SK-N-SH (cell line): ENCODE results near the gene PIH1D2. TPM values are rescaled to one million over a fixed set of nuclear protein-coding genes. Genes with fewer than 3 reads are reported as not detected.

Experiments used
- CTCF ChIA-PET: fragments of 300-600, 350-600 bp; formaldehyde crosslinking; extraction: SDS; loops from one replicate; lab custom pipeline; 2021; lab: Yijun Ruan, JAX
- POLR2A ChIA-PET: fragments of 350-600 bp; sonication (Branson Sonifier 250); formaldehyde crosslinking; extraction: SDS; loops from one replicate; lab custom pipeline; 2020; ENCODE audit warnings: antibody characterized with exemption, inconsistent platforms; lab: Yijun Ruan, JAX
- DNase-seq: peaks from one replicate; pipeline ENCODE4 v3.0.0; 2012
- H2AFZ ChIP-seq: fragments of 200-600 bp; sonication (generic); 2 replicates; pipeline ENCODE4 v1.8.1; 2016; ENCODE audit warnings: antibody characterized with exemption, mild to moderate bottlenecking, low read depth
- H3F3A ChIP-seq: fragments of 200-600 bp; sonication (generic); replicated peaks from 2 replicates; pipeline ENCODE3; 2016; ENCODE audit warnings: antibody characterized with exemption, mild to moderate bottlenecking; ENCODE audit not compliant: insufficient read depth
- H3K27ac ChIP-seq, 2 experiments: fragments of 200-500 bp in 1 of 2; fragments of 200-600 bp in 1 of 2; sonication (Bioruptor generic) in 1 of 2; sonication (generic), shearing (Covaris generic) in 1 of 2; 2 replicates each; pipeline versions ENCODE4 v1.5.1 to v1.6.1; 2014 to 2016; ENCODE audit warnings: low read depth in 2 of 2, inconsistent platforms in 1 of 2, low read length in 1 of 2, mild to moderate bottlenecking in 1 of 2, mixed read lengths in 1 of 2
- H3K27me3 ChIP-seq: fragments of 200-600 bp; sonication (generic), shearing (Covaris generic); 2 replicates; pipeline ENCODE4 v1.6.1; 2016; ENCODE audit warnings: mixed run types; ENCODE audit not compliant: insufficient read depth
- H3K36me3 ChIP-seq, 2 experiments: fragments of 200-500 bp in 1 of 2; fragments of 200-600 bp in 1 of 2; sonication (Bioruptor generic) in 1 of 2; sonication (generic) in 1 of 2; replicated peaks in 1 of 2; 2 replicates each; pipeline versions ENCODE3 to v1.5.1; 2014 to 2016; ENCODE audit warnings: low read length in 1 of 2, mild to moderate bottlenecking in 1 of 2; ENCODE audit not compliant: insufficient read depth in 2 of 2, control insufficient read depth in 1 of 2
- H3K4me1 ChIP-seq, 2 experiments: fragments of 200-500 bp in 1 of 2; fragments of 200-600 bp in 1 of 2; sonication (Bioruptor generic) in 1 of 2; sonication (generic), shearing (Covaris generic) in 1 of 2; 2 replicates each; pipeline versions ENCODE4 v1.5.1 to v1.6.1; 2014 to 2016; ENCODE audit warnings: low read depth in 1 of 2, low read length in 1 of 2, mixed run types in 1 of 2; ENCODE audit not compliant: insufficient read depth in 2 of 2, control insufficient read depth in 1 of 2
- H3K4me2 ChIP-seq: fragments of 200-600 bp; sonication (generic), shearing (Covaris generic); 2 replicates; pipeline ENCODE4 v1.6.1; 2017; ENCODE audit warnings: mixed run types
- H3K4me3 ChIP-seq, 2 experiments: fragments of 200-500 bp in 1 of 2; fragments of 200-600 bp in 1 of 2; sonication (Bioruptor generic) in 1 of 2; sonication (generic), shearing (Covaris generic) in 1 of 2; 2 replicates each; pipeline versions ENCODE4 v1.5.1 to v1.8.1; 2014 to 2016; ENCODE audit warnings: low read depth in 2 of 2, inconsistent platforms in 1 of 2, low read length in 1 of 2, mild to moderate bottlenecking in 1 of 2, mixed read lengths in 1 of 2, moderate library complexity in 1 of 2
- H3K79me2 ChIP-seq: fragments of 200-600 bp; sonication (generic); 2 replicates; pipeline ENCODE4 v1.8.1; 2017; ENCODE audit warnings: mild to moderate bottlenecking; ENCODE audit not compliant: insufficient read depth
- H3K9ac ChIP-seq: fragments of 200-600 bp; sonication (generic); 2 replicates; pipeline ENCODE4 v1.6.1; 2017; ENCODE audit warnings: mixed run types
- H3K9me2 ChIP-seq: fragments of 200-600 bp; sonication (generic); 2 replicates; pipeline ENCODE4 v1.6.1; 2017; ENCODE audit warnings: mixed run types
- H3K9me3 ChIP-seq: fragments of 200-600 bp; sonication (generic); 2 replicates; pipeline ENCODE4 v1.6.1; 2017; ENCODE audit warnings: mixed run types, mild to moderate bottlenecking, moderate library complexity
- H4K20me1 ChIP-seq: fragments of 200-600 bp; sonication (generic); 2 replicates; pipeline ENCODE4 v1.6.1; 2017; ENCODE audit warnings: mild to moderate bottlenecking, mixed run types; ENCODE audit not compliant: insufficient read depth
- CHD2 ChIP-seq: fragments of 150-350 bp; IDR thresholded peaks from 2 replicates; pipeline ENCODE4 v1.6.1; 2018; ENCODE audit warnings: low read length; ENCODE audit not compliant: partially characterized antibody
- CTCF ChIP-seq: fragments of 200-600 bp; sonication (generic); IDR thresholded peaks from 2 replicates; pipeline ENCODE4 v1.6.1; 2017; ENCODE audit warnings: antibody characterized with exemption, mild to moderate bottlenecking, moderate library complexity
- GABPA ChIP-seq: IDR thresholded peaks from 2 replicates; pipeline ENCODE4 v1.4.0; 2012; ENCODE audit warnings: low read depth, mild to moderate bottlenecking
- NRF1 ChIP-seq: IDR thresholded peaks from 2 replicates; pipeline ENCODE4 v1.6.1; 2012; ENCODE audit warnings: low read depth, mild to moderate bottlenecking, low read length
- RAD21 ChIP-seq: IDR thresholded peaks from 2 replicates; pipeline ENCODE4 v1.6.1; 2012; ENCODE audit warnings: mild to moderate bottlenecking, low read length
- RCOR1 ChIP-seq: fragments of 150-350 bp; IDR thresholded peaks from 2 replicates; pipeline ENCODE4 v1.6.1; 2017; ENCODE audit warnings: antibody characterized with exemption, low read length
- REST ChIP-seq: IDR thresholded peaks from 2 replicates; pipeline ENCODE4 v1.6.1; 2012; ENCODE audit warnings: mild to moderate bottlenecking, low read depth, low read length, moderate library complexity
- RXRA ChIP-seq: IDR thresholded peaks from 2 replicates; pipeline ENCODE4 v1.4.0; 2012; ENCODE audit warnings: low read depth, mild to moderate bottlenecking, borderline replicate concordance
- SMC3 ChIP-seq: IDR thresholded peaks from 2 replicates; pipeline ENCODE4 v1.6.1; 2012; ENCODE audit warnings: low read depth, low read length, improper control_type of control experiment
- TCF12 ChIP-seq: IDR thresholded peaks from 2 replicates; pipeline ENCODE4 v1.4.0; 2012
- USF1 ChIP-seq: IDR thresholded peaks from 2 replicates; pipeline ENCODE4 v1.4.0; 2012; ENCODE audit warnings: low read depth, borderline replicate concordance
- USF2 ChIP-seq: fragments of 150-350 bp; IDR thresholded peaks from 2 replicates; pipeline ENCODE4 v1.6.1; 2017; ENCODE audit warnings: antibody characterized with exemption, low read length, low read depth, borderline replicate concordance
- WGBS: methylation state at CpG from one replicate; pipeline ENCODE4 v1.1.6; 2017; ENCODE audit warnings: low lambda C conversion rate; 5-methylcytosine and 5-hydroxymethylcytosine counted together
- polyA plus RNA-seq, 3 experiments: library from polyadenylated mRNA; depleted of rRNA; stranded (reverse); fragments of >200 nt; gene quantifications; 2 replicates each; pipeline ENCODE4 v1.2.3, GENCODE V29; 2012

The PIH1D2 gene
- polyA plus RNA-seq, 1 of the 3 experiments (the other 2 are of a cell fraction): 0.97 TPM

GRCh38 chr11:112023104-112023503 is 50.7 kb downstream of the PIH1D2 start:
- Histone ChIP-seq H4K20me1 (no peaks in the 10 kb centered on the region), H3K9ac (no peak overlapping the region), H3K9me3 (no peaks in the 10 kb centered on the region), H3K79me2 (peaks cover 14% of the 10 kb centered on the region), H2AFZ (no peak overlapping the region), H3K27me3 (no peaks in the 10 kb centered on the region), H3K9me2 (no peaks in the 10 kb centered on the region), H3K4me3 (no peak overlapping the region; a peak in 1 of 4 replicates), H3K27ac (no peak overlapping the region), H3F3A (peaks cover 15% of the 10 kb centered on the region), H3K36me3 (peaks cover 32 to 42% of the 10 kb centered on the region in 2 experiments), H3K4me2 (no peak overlapping the region)
- peak; percentile 13 for DNase-seq
- 88% methylated on average over 3 of the region's 3 CpGs for WGBS
- POLR2A ChIA-PET: no interaction called here
- TF ChIP-seq RAD21: peak; percentile 50
- 0 out of 2 replicates have a peak, but pooled peaks have one; percentile 13 for TF ChIP-seq CTCF
- TF ChIP-seq REST: no peak
- TF ChIP-seq, all 33 proteins: peak for 2
- CTCF ChIA-PET: interaction anchor here (0.7 to 1.6 kb wide), 6 partner anchors 41 to 152 kb away, joined by 3 to 6 read pairs (median 4); partner anchors contain the start of gene ALG9
- peaks cover 3 to 7% of the 10 kb centered on the region in 2 experiments; a peak in 3 of 4 replicates for H3K4me1 ChIP-seq

GRCh38 chr11:112019066-112019465 is 54.8 kb downstream of the PIH1D2 start:
- WGBS: 90% methylated on average over 5 of the region's 5 CpGs
- CTCF ChIA-PET: interaction anchor here (0.7 to 1.3 kb wide), 2 partner anchors 88 to 177 kb away, joined by 3 to 4 read pairs; no protein-coding TSS in a partner anchor

More at GRCh38 chr11:112019066-112019465, 54.8 kb downstream of the PIH1D2 start:
- Histone ChIP-seq H4K20me1 (no peaks in the 10 kb centered on the region), H3K9me2 (no peaks in the 10 kb centered on the region), H3K79me2 (0 out of 2 replicates have a peak, but pooled peaks cover 5% of the 10 kb centered on the region), H3F3A (peaks cover 15% of the 10 kb centered on the region), H3K27me3 (no peaks in the 10 kb centered on the region), H3K27ac (no peak overlapping the region), H3K4me2 (no peak overlapping the region), H3K9ac (no peak overlapping the region), H3K4me1 (peaks cover 0 to 23% of the 10 kb centered on the region in 2 experiments; a peak in 2 of 4 replicates), H2AFZ (no peak overlapping the region), H3K36me3 (peaks cover 37 to 48% of the 10 kb centered on the region in 2 experiments), H3K9me3 (no peaks in the 10 kb centered on the region), H3K4me3 (no peak overlapping the region)
- no peak for TF ChIP-seq GABPA
- TF ChIP-seq REST: no peak
- no peak for TF ChIP-seq TCF12
- TF ChIP-seq USF2: no peak
- TF ChIP-seq USF1: no peak
- TF ChIP-seq CHD2: no peak
- TF ChIP-seq RXRA: no peak
- TF ChIP-seq RCOR1: no peak
- no peak for TF ChIP-seq SMC3
- no peak for TF ChIP-seq NRF1
- no peak for DNase-seq
- POLR2A ChIA-PET: no interaction called here
